K562 (cell line): Measurements from ENCODE around the gene MAP1S. TPM values are rescaled to one million over a fixed set of nuclear protein-coding genes. Genes with fewer than 3 reads are reported as not detected.

Experiments used
- BCOR ChIP-seq: fragments of 450-650 bp; IDR thresholded peaks from 2 replicates; pipeline ENCODE4 v1.6.1; 2016
- CBX2 ChIP-seq: fragments of 200-600 bp; sonication (generic); IDR thresholded peaks from one replicate; pipeline ENCODE4 v1.6.1; 2012; ENCODE audit warnings: mild to moderate bottlenecking, low read length, inconsistent platforms; ENCODE audit not compliant: insufficient read depth, poor library complexity, severe bottlenecking
- FOSL1 ChIP-seq: fragments of 200-800 bp; sonication (Bioruptor generic); conservative IDR thresholded peaks from 2 replicates; pipeline ENCODE4 v1.6.1; 2016; ENCODE audit warnings: missing genetic modification characterization, missing compliant biosample characterization
- MEF2D ChIP-seq: conservative IDR thresholded peaks from 2 replicates; pipeline ENCODE4 v1.6.1; 2016; ENCODE audit warnings: low read depth, missing genetic modification characterization, missing compliant biosample characterization
- NR2C2 ChIP-seq, 2 experiments: fragments of 200-800 bp in 1 of 2; sonication (Bioruptor generic) in 1 of 2; sonication (generic) in 1 of 2; formaldehyde crosslinking in 1 of 2; IDR thresholded peaks; 2 replicates each; pipeline versions ENCODE4 v1.6.1 to v1.8.0; 2016 to 2022; ENCODE audit warnings: mild to moderate bottlenecking in 1 of 2, missing compliant biosample characterization in 1 of 2, missing genetic modification characterization in 1 of 2, missing genetic modification reagents in 1 of 2
- XRCC5 ChIP-seq: fragments of 200-400 bp; formaldehyde crosslinking; IDR thresholded peaks from 2 replicates; pipeline ENCODE4 v1.6.1; 2017; ENCODE audit warnings: low read depth, mild to moderate bottlenecking, low read length
- ZBTB1 ChIP-seq: sonication (generic); formaldehyde crosslinking; IDR thresholded peaks from 2 replicates; pipeline ENCODE4 v1.8.1; 2023; ENCODE audit warnings: missing genetic modification reagents, low read depth, mild to moderate bottlenecking, borderline replicate concordance
- polyA plus RNA-seq, 8 experiments: library from polyadenylated mRNA; depleted of rRNA in 4 of 8; stranded (reverse) in 5 of 8; unstranded in 3 of 8; fragments of >200 nt; fragmentation: Nextera tagmentation in 2 of 8; fragmentation: Illumina TruSeq in 1 of 8; extraction: Ambion mirVana in 2 of 8; extraction: Trizol in 1 of 8; gene quantifications; 2 replicates each; pipeline versions ENCODE4 v1.2.1 to v1.2.3, GENCODE V29; 2011 to 2014; ENCODE audit warnings: inconsistent platforms in 1 of 8, missing spikeins in 1 of 8
- total RNA-seq, 7 experiments: library from RNA; depleted of rRNA in 6 of 7; stranded (reverse); fragments of >200 nt in 6 of 7; fragmentation: Illumina TruSeq in 2 of 7; extraction: Trizol in 2 of 7; gene quantifications; 2 replicates each; pipeline versions ENCODE4 v1.2.1 to v1.2.3, GENCODE V29; 2011 to 2021; ENCODE audit warnings: low replicate concordance in 1 of 7
- TF ChIP-seq, protein P1 (sequence below): sonication (generic); formaldehyde crosslinking; IDR thresholded peaks from 2 replicates; pipeline ENCODE4 v1.8.0; 2022; ENCODE audit warnings: mild to moderate bottlenecking, missing genetic modification reagents
- TF ChIP-seq, protein P2 (sequence below), 2 experiments: fragments of 450-650 bp; formaldehyde crosslinking in 1 of 2; IDR thresholded peaks; 2 replicates each; pipeline versions ENCODE4 v1.4.0 to v1.6.1; 2014 to 2020; ENCODE audit warnings: mild to moderate bottlenecking in 2 of 2, borderline replicate concordance in 1 of 2, low read depth in 1 of 2
- TF ChIP-seq, protein P3 (sequence below): sonication (generic); formaldehyde crosslinking; IDR thresholded peaks from 2 replicates; pipeline ENCODE4 v1.8.1; 2023; ENCODE audit warnings: mild to moderate bottlenecking, missing genetic modification reagents
- TF ChIP-seq, protein P4 (sequence below): fragments of 450-650 bp; formaldehyde crosslinking; IDR thresholded peaks from 2 replicates; pipeline ENCODE4 v1.4.0; 2020; ENCODE audit warnings: mild to moderate bottlenecking, moderate library complexity
- TF ChIP-seq, protein P5 (sequence below): fragments of 450-650 bp; IDR thresholded peaks from 2 replicates; pipeline ENCODE4 v1.6.1; 2016; ENCODE audit warnings: low read depth, mild to moderate bottlenecking, moderate library complexity

MAP1S gene
- total and polyA plus RNA-seq, 9 of the 15 experiments (the other 6 are each of a cell fraction or from before 2014, with no cell fraction given): 2.0 to 81.0 (median 9.5) TPM

DNA sequence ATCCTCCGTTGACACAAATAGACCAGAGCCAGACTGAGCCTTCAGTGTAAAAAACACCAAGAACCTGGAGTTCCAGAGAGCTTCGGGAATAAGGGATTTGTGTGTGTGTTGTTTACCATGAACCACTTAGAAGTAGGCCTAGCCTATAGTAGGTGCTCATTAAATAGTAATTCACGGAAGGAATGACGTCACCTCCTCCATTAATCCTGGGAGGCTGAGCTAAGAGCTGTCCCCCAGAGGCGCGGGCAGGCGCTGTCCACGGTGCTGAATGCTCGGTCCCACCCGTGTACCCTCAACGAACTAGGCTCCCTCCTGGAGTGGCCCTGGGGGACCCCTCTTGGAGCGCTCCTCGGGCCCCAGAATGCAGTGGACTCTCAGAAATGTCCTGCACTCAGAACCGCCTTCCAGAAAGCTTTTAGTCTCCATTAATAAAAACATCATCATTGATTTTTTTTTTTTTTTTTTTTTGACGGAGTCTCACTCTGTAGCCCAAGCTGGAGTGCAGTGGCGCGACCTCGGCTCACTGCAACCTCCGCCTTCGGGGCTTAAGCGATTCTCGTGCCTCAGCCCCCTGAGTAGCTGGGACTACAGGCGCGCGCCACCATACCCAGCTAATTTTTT is 37.7 kb upstream of the MAP1S start (continued):
- TF ChIP-seq, protein P1, sequence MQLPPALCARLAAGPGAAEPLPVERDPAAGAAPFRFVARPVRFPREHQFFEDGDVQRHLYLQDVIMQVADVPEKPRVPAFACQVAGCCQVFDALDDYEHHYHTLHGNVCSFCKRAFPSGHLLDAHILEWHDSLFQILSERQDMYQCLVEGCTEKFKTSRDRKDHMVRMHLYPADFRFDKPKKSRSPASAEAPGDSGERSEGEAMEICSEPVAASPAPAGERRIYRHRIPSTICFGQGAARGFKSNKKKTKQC (CRISPR knock-in tag): peak; percentile 96
- TF ChIP-seq XRCC5 (no peak), MEF2D (tag) (0 out of 2 replicates have a peak, but pooled peaks have one; percentile 46), CBX2 (no peak), ZBTB1 (peak; percentile 68; the same call in 1 of the 2 replicates), NR2C2 (CRISPR knock-in tag; IDR thresholded peaks at IDR 0.05) (peak; percentile 84), NR2C2 (tag; IDR thresholded peaks at IDR 0.05) (no peak), FOSL1 (tag) (peak; percentile 40; the same call in 1 of the 2 replicates), BCOR (peak; percentile 68)
- TF ChIP-seq, protein P2, sequence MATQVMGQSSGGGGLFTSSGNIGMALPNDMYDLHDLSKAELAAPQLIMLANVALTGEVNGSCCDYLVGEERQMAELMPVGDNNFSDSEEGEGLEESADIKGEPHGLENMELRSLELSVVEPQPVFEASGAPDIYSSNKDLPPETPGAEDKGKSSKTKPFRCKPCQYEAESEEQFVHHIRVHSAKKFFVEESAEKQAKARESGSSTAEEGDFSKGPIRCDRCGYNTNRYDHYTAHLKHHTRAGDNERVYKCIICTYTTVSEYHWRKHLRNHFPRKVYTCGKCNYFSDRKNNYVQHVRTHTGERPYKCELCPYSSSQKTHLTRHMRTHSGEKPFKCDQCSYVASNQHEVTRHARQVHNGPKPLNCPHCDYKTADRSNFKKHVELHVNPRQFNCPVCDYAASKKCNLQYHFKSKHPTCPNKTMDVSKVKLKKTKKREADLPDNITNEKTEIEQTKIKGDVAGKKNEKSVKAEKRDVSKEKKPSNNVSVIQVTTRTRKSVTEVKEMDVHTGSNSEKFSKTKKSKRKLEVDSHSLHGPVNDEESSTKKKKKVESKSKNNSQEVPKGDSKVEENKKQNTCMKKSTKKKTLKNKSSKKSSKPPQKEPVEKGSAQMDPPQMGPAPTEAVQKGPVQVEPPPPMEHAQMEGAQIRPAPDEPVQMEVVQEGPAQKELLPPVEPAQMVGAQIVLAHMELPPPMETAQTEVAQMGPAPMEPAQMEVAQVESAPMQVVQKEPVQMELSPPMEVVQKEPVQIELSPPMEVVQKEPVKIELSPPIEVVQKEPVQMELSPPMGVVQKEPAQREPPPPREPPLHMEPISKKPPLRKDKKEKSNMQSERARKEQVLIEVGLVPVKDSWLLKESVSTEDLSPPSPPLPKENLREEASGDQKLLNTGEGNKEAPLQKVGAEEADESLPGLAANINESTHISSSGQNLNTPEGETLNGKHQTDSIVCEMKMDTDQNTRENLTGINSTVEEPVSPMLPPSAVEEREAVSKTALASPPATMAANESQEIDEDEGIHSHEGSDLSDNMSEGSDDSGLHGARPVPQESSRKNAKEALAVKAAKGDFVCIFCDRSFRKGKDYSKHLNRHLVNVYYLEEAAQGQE (IDR thresholded peaks at IDR 0.05; ENCODE audit: borderline replicate concordance): peak; percentile 100
- TF ChIP-seq, protein P2 (CRISPR knock-in tag; IDR thresholded peaks at IDR 0.05; ENCODE audit: low read depth): peak; percentile 99
- TF ChIP-seq, protein P3, sequence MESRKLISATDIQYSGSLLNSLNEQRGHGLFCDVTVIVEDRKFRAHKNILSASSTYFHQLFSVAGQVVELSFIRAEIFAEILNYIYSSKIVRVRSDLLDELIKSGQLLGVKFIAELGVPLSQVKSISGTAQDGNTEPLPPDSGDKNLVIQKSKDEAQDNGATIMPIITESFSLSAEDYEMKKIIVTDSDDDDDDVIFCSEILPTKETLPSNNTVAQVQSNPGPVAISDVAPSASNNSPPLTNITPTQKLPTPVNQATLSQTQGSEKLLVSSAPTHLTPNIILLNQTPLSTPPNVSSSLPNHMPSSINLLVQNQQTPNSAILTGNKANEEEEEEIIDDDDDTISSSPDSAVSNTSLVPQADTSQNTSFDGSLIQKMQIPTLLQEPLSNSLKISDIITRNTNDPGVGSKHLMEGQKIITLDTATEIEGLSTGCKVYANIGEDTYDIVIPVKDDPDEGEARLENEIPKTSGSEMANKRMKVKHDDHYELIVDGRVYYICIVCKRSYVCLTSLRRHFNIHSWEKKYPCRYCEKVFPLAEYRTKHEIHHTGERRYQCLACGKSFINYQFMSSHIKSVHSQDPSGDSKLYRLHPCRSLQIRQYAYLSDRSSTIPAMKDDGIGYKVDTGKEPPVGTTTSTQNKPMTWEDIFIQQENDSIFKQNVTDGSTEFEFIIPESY: 0 out of 2 replicates have a peak, but pooled peaks have one; percentile 22
- TF ChIP-seq, protein P4, sequence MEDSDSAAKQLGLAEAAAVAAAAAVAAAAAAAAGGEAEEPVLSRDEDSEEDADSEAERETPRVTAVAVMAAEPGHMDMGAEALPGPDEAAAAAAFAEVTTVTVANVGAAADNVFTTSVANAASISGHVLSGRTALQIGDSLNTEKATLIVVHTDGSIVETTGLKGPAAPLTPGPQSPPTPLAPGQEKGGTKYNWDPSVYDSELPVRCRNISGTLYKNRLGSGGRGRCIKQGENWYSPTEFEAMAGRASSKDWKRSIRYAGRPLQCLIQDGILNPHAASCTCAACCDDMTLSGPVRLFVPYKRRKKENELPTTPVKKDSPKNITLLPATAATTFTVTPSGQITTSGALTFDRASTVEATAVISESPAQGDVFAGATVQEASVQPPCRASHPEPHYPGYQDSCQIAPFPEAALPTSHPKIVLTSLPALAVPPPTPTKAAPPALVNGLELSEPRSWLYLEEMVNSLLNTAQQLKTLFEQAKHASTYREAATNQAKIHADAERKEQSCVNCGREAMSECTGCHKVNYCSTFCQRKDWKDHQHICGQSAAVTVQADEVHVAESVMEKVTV (CRISPR knock-in tag): no peak
- TF ChIP-seq, protein P5, sequence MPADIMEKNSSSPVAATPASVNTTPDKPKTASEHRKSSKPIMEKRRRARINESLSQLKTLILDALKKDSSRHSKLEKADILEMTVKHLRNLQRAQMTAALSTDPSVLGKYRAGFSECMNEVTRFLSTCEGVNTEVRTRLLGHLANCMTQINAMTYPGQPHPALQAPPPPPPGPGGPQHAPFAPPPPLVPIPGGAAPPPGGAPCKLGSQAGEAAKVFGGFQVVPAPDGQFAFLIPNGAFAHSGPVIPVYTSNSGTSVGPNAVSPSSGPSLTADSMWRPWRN: no peak
